Activated CD4-positive, alpha-beta memory T cell treated with anti-CD3 and anti-CD28 coated beads for 36 hours (primary cell): Measurements from ENCODE around the gene TMEM131L. TPM values are rescaled to one million over a fixed set of nuclear protein-coding genes. Genes with fewer than 3 reads are reported as not detected.
"Not testable (repeated sequence)": the region's sequence is repeated elsewhere in the genome, so short reads cannot be mapped to it uniquely, and the experiment has no call there.

Experiments
- CTCF ChIA-PET: fragments of 350-600 bp; sonication (Branson Sonifier 250); formaldehyde crosslinking; loops from one replicate; lab custom pipeline; 2021; ENCODE audit warnings: antibody characterized with exemption, inconsistent platforms; lab: Charles Lee
- POLR2A ChIA-PET: fragments of 350-600 bp; sonication (Branson Sonifier 250); formaldehyde crosslinking; loops from one replicate; lab custom pipeline; 2021; ENCODE audit warnings: antibody characterized with exemption; lab: Charles Lee
- DNase-seq: peaks from one replicate; pipeline ENCODE4 v3.0.0-alpha.2; 2020
- H3K27ac Mint-ChIP-seq: one replicate; pipeline ENCODE4 v1.8.0; 2021; ENCODE audit warnings: mixed read lengths
- H3K27me3 Mint-ChIP-seq: one replicate; pipeline ENCODE4 v1.8.0; 2021; ENCODE audit warnings: mixed read lengths
- H3K36me3 Mint-ChIP-seq: one replicate; pipeline ENCODE4 v1.8.0; 2021; ENCODE audit warnings: mixed read lengths
- H3K4me1 Mint-ChIP-seq: one replicate; pipeline ENCODE4 v1.8.0; 2021; ENCODE audit warnings: low read depth, mixed read lengths
- H3K4me3 Mint-ChIP-seq: one replicate; pipeline ENCODE4 v1.8.0; 2021; ENCODE audit warnings: mild to moderate bottlenecking, mixed read lengths
- H3K9me3 Mint-ChIP-seq: one replicate; pipeline ENCODE4 v1.8.0; 2021; ENCODE audit warnings: mixed read lengths
- intact Hi-C: fragments of 100-400 bp; cut with micrococcal nuclease; formaldehyde crosslinking; loops from one replicate; pipeline ENCODE4 v1.15.1; 2023
- total RNA-seq, 2 experiments: library from RNA; stranded (reverse); gene quantifications; one replicate each; pipeline ENCODE4 v1.2.3, GENCODE V29; 2021

The TMEM131L gene
- total RNA-seq, 2 experiments from 2014 or later, result 32.7 to 33.3 TPM

DNA sequence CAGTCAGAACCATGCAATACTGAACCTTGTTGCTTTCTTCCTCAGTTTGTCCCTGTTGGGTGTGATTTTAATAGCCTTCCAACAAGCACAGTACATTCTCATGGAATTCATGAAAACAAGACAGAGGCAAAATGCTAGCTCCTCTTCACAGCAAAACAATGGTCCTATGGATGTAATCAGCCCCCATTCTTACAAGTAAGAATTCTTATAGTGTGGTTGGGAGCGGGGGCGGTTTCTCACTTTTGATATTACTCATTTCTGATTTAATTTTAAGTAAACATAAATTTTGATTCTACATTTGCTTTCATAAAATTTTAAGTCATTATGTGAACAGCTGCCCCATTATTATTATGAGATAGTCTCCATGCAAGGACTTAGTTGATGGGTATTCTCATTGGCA lies 137.1 kb downstream of the TMEM131L start:
- ChIA-PET CTCF (interaction anchor here (0.6 to 1.2 kb wide), 5 partner anchors 18 to 171 kb away, joined by 3 to 4 read pairs (median 3); no protein-coding TSS in a partner anchor), POLR2A (interaction anchor here (1.5 kb wide), 1 partner anchor 13 kb away, joined by 5 read pairs; no protein-coding TSS in a partner anchor)
- peaks cover 12% of the 10 kb centered on the region for H3K4me1 Mint-ChIP-seq
- H3K9me3 Mint-ChIP-seq, result no peaks in the 10 kb centered on the region
- DNase-seq, result peak; percentile 51
- intact Hi-C loops, result loop anchor here (2.0 kb wide), 1 partner anchor 14 kb away; no protein-coding TSS in a partner anchor
- H3K36me3 Mint-ChIP-seq, result peaks cover 54% of the 10 kb centered on the region
- H3K27ac Mint-ChIP-seq, result no peak overlapping the region
- H3K27me3 Mint-ChIP-seq, result no peaks in the 10 kb centered on the region
- no peak overlapping the region for H3K4me3 Mint-ChIP-seq

DNA sequence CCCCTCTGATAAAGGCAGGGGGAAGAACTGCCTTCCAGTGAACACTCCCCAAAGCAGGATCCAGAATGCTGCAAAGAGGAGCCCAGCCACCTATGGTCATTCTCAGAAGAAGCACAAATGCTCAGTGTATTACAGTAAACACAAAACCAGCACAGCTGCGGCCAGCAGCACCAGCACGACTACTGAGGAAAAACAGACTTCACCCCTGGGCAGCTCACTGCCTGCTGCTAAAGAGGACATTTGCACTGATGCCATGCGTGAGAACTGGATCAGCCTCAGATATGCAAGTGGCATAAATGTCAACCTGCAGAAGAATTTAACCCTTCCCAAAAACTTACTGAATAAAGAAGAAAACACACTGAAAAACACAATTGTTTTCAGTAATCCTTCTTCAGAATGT lies 137.7 kb downstream of the TMEM131L start:
- CTCF ChIA-PET, result interaction anchor here (0.9 to 1.2 kb wide), 4 partner anchors 18 to 147 kb away, joined by 3 to 4 read pairs (median 3); no protein-coding TSS in a partner anchor
- no peak overlapping the region for H3K27ac Mint-ChIP-seq
- no peaks in the 10 kb centered on the region for H3K9me3 Mint-ChIP-seq
- no peaks in the 10 kb centered on the region for H3K27me3 Mint-ChIP-seq
- POLR2A ChIA-PET, result interaction anchor here (1.5 kb wide), 1 partner anchor 12 kb away, joined by 5 read pairs; no protein-coding TSS in a partner anchor
- H3K4me3 Mint-ChIP-seq, result no peak overlapping the region
- DNase-seq, result no peak
- H3K36me3 Mint-ChIP-seq, result peaks cover 52% of the 10 kb centered on the region
- H3K4me1 Mint-ChIP-seq, result peaks cover 13% of the 10 kb centered on the region
- intact Hi-C loops, result loop anchor here (2.0 kb wide), 1 partner anchor 13 kb away; no protein-coding TSS in a partner anchor

- POLR2A ChIA-PET, H3K9me3 Mint-ChIP-seq, H3K27me3 Mint-ChIP-seq, H3K27ac Mint-ChIP-seq, H3K4me3 Mint-ChIP-seq, DNase-seq, intact Hi-C loops, CTCF ChIA-PET: not testable (repeated sequence)
- Mint-ChIP-seq H3K4me1 (peaks cover 11% of the 10 kb centered on the region), H3K36me3 (peaks cover 55% of the 10 kb centered on the region)
Observed at GRCh38 chr4:153609070-153609469, 142.9 kb downstream of the TMEM131L start.

GRCh38 chr4:153610623-153611376 lies 144.6 kb downstream of the TMEM131L start:
- ChIA-PET CTCF (interaction anchor here (0.9 kb wide), 1 partner anchor 24 kb away, joined by 5 read pairs; no protein-coding TSS in a partner anchor), POLR2A (no interaction called here)
- peaks cover 26% of the 10 kb centered on the region for H3K4me1 Mint-ChIP-seq
- H3K27ac Mint-ChIP-seq, result peak overlapping the region; percentile 4
- intact Hi-C loops, result no loop called here
- no peak overlapping the region for H3K4me3 Mint-ChIP-seq
- peaks cover 60% of the 10 kb centered on the region for H3K36me3 Mint-ChIP-seq
- DNase-seq, result no peak
- H3K27me3 Mint-ChIP-seq, result no peaks in the 10 kb centered on the region
- H3K9me3 Mint-ChIP-seq, result no peaks in the 10 kb centered on the region

- no peak overlapping the region for H3K4me3 Mint-ChIP-seq
- H3K27ac Mint-ChIP-seq, result no peak overlapping the region
- no peaks in the 10 kb centered on the region for H3K27me3 Mint-ChIP-seq
- DNase-seq, result no peak
- H3K36me3 Mint-ChIP-seq, result peaks cover 58% of the 10 kb centered on the region
- peaks cover 33% of the 10 kb centered on the region for H3K4me1 Mint-ChIP-seq
- H3K9me3 Mint-ChIP-seq, result no peaks in the 10 kb centered on the region
- POLR2A ChIA-PET, result no interaction called here
- CTCF ChIA-PET, result interaction anchor here (0.9 kb wide), 1 partner anchor 23 kb away, joined by 5 read pairs; no protein-coding TSS in a partner anchor
- intact Hi-C loops, result no loop called here
Observed at GRCh38 chr4:153611679-153612078, 145.5 kb downstream of the TMEM131L start.

- peaks cover 67% of the 10 kb centered on the region for H3K36me3 Mint-ChIP-seq
- no peak overlapping the region for H3K27ac Mint-ChIP-seq
- intact Hi-C loops, result no loop called here
- POLR2A ChIA-PET, result no interaction called here
- CTCF ChIA-PET, result no interaction called here
- H3K4me1 Mint-ChIP-seq, result peaks cover 37% of the 10 kb centered on the region
- DNase-seq, result no peak
- no peaks in the 10 kb centered on the region for H3K9me3 Mint-ChIP-seq
- H3K4me3 Mint-ChIP-seq, result no peak overlapping the region
- no peaks in the 10 kb centered on the region for H3K27me3 Mint-ChIP-seq
Observed at GRCh38 chr4:153612878-153613277, 146.7 kb downstream of the TMEM131L start.

GRCh38 chr4:153616006-153616555 lies 149.9 kb downstream of the TMEM131L start:
- no peaks in the 10 kb centered on the region for H3K27me3 Mint-ChIP-seq
- H3K27ac Mint-ChIP-seq, result peak overlapping the region; percentile 56
- peak; percentile 84 for DNase-seq
- ChIA-PET CTCF (interaction anchor here (0.5 to 1.3 kb wide), 5 partner anchors 19 to 456 kb away, joined by 3 to 7 read pairs (median 3); no protein-coding TSS in a partner anchor), POLR2A (interaction anchor here (1.1 kb wide), 1 partner anchor 13 kb away, joined by 5 read pairs; no protein-coding TSS in a partner anchor)
- H3K36me3 Mint-ChIP-seq, result peaks cover 68% of the 10 kb centered on the region
- no peaks in the 10 kb centered on the region for H3K9me3 Mint-ChIP-seq
- intact Hi-C loops, result loop anchor here (1.0 to 2.0 kb wide), 3 partner anchors 13 to 75 kb away; no protein-coding TSS in a partner anchor
- H3K4me3 Mint-ChIP-seq, result no peak overlapping the region
- H3K4me1 Mint-ChIP-seq, result peaks cover 30% of the 10 kb centered on the region

- H3K27ac Mint-ChIP-seq, result no peak overlapping the region
- no peaks in the 10 kb centered on the region for H3K27me3 Mint-ChIP-seq
- DNase-seq, result no peak
- H3K4me3 Mint-ChIP-seq, result no peak overlapping the region
- POLR2A ChIA-PET, result no interaction called here
- H3K36me3 Mint-ChIP-seq, result peaks cover 70% of the 10 kb centered on the region
- intact Hi-C loops, result no loop called here
- CTCF ChIA-PET, result interaction anchor here (0.5 kb wide), 1 partner anchor 24 kb away, joined by 3 read pairs; no protein-coding TSS in a partner anchor
- peaks cover 40% of the 10 kb centered on the region for H3K4me1 Mint-ChIP-seq
- H3K9me3 Mint-ChIP-seq, result no peaks in the 10 kb centered on the region
Observed at GRCh38 chr4:153618833-153619232, 152.7 kb downstream of the TMEM131L start.

DNA sequence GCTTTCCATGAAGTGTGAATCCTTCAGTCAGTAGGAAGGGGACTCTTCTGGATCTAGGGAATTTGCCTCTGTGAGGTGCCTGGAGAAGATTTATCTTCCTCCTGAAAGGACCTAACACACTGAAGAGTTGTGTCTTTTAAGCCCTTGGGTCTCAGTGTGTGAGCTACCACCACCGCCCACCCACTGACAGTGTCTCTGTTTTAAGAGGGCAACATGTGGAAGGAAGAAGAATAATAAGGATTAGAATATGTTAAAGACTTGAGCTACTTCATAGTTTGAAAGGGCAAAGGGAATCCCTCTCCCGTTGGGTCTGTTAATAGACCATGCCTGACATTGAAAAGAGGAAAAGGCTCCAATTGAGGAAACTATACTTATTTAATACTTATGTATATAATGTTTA lies 153.7 kb downstream of the TMEM131L start:
- no peaks in the 10 kb centered on the region for H3K27me3 Mint-ChIP-seq
- intact Hi-C loops, result no loop called here
- peaks cover 63% of the 10 kb centered on the region for H3K36me3 Mint-ChIP-seq
- peaks cover 32% of the 10 kb centered on the region for H3K4me1 Mint-ChIP-seq
- no peaks in the 10 kb centered on the region for H3K9me3 Mint-ChIP-seq
- no peak for DNase-seq
- no peak overlapping the region for H3K4me3 Mint-ChIP-seq
- CTCF ChIA-PET, result interaction anchor here (1.9 kb wide), 1 partner anchor 23 kb away, joined by 7 read pairs; no protein-coding TSS in a partner anchor
- H3K27ac Mint-ChIP-seq, result no peak overlapping the region
- POLR2A ChIA-PET, result no interaction called here

GRCh38 chr4:153620352-153620751 lies 154.2 kb downstream of the TMEM131L start:
- peaks cover 27% of the 10 kb centered on the region for H3K4me1 Mint-ChIP-seq

DNA sequence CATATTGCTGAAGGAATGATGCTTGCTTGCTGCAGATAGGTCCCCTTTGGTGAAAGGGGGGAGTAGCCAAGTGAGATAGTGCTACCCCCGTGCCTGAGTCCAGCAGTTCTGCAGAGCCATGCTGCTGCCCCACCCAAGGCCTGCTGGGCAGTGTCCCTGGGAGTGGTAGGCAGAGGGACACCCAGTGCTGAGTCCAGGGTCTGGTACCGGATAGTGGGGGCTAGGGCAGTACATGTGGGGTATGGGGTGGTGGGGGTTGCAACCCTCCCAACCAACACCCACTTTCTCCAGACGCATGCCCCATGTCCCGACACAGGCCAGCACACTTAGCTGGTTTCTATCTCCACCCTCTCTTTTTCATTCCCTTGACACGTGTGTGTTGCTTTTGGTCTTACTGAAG lies 155.9 kb downstream of the TMEM131L start:
- intact Hi-C loops, result no loop called here
- no peak for DNase-seq
- Mint-ChIP-seq H3K4me3 (no peak overlapping the region), H3K36me3 (peaks cover 61% of the 10 kb centered on the region), H3K27ac (no peak overlapping the region), H3K4me1 (peaks cover 14% of the 10 kb centered on the region), H3K9me3 (no peaks in the 10 kb centered on the region), H3K27me3 (no peaks in the 10 kb centered on the region)
- ChIA-PET POLR2A (no interaction called here), CTCF (interaction anchor here (0.7 to 1.9 kb wide), 2 partner anchors 19 to 23 kb away, joined by 3 to 5 read pairs; no protein-coding TSS in a partner anchor)

More at GRCh38 chr4:153620352-153620751, 154.2 kb downstream of the TMEM131L start:
- Mint-ChIP-seq H3K36me3 (peaks cover 62% of the 10 kb centered on the region), H3K27me3 (no peaks in the 10 kb centered on the region), H3K9me3 (no peaks in the 10 kb centered on the region), H3K27ac (no peak overlapping the region), H3K4me3 (no peak overlapping the region)
- ChIA-PET CTCF (interaction anchor here (1.9 kb wide), 2 partner anchors 23 to 25 kb away, joined by 5 to 7 read pairs; no protein-coding TSS in a partner anchor), POLR2A (no interaction called here)
- intact Hi-C loops, result no loop called here
- DNase-seq, result no peak

DNA sequence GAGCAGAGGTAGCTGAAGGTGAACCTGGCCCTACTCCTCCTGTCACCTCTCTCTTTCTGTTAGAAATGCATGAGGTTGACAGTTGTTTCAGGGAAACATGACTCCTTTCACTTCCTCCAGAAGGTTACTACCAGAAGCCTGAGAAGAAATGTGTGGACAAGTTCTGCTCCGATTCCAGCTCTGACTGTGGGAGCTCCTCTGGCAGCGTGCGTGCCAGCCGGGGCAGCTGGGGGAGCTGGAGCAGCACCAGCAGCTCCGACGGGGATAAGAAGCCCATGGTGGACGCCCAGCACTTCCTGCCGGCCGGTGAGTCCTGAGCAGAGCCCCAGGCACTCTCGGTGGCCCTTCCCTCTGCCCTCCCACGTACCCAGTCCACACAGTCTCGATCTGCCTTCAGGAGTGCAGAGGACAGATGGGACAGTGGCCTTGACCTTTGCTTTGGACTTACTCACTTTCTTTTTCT lies 156.6 kb downstream of the TMEM131L start:
- no peaks in the 10 kb centered on the region for H3K9me3 Mint-ChIP-seq
- no peak for DNase-seq
- intact Hi-C loops, result no loop called here
- H3K27me3 Mint-ChIP-seq, result no peaks in the 10 kb centered on the region
- H3K27ac Mint-ChIP-seq, result peak overlapping the region; percentile 43
- no peak overlapping the region for H3K4me3 Mint-ChIP-seq
- H3K4me1 Mint-ChIP-seq, result peaks cover 11% of the 10 kb centered on the region
- ChIA-PET CTCF (no interaction called here), POLR2A (no interaction called here)
- H3K36me3 Mint-ChIP-seq, result peaks cover 62% of the 10 kb centered on the region
